Smooth muscle cell (in vitro differentiated cells): Measurements from ENCODE around the gene KLHL14. TPM values are rescaled to one million over a fixed set of nuclear protein-coding genes. Genes with fewer than 3 reads are reported as not detected.
"Not testable (repeated sequence)": the region's sequence is repeated elsewhere in the genome, so short reads cannot be mapped to it uniquely, and the experiment has no call there.

Source experiments
- DNase-seq: peaks from one replicate; lab custom pipeline; 2025; ENCODE audit not compliant: unreplicated experiment; lab: John Stamatoyannopoulos, UW
- H2AFZ ChIP-seq: fragments of 200-600 bp; sonication (generic); 2 replicates; pipeline ENCODE4 v1.6.0; 2016; ENCODE audit warnings: antibody characterized with exemption, low read depth, mild to moderate bottlenecking
- H3F3A ChIP-seq: fragments of 200-600 bp; sonication (generic); 2 replicates; pipeline ENCODE4 v1.6.0; 2017; ENCODE audit warnings: antibody characterized with exemption, low read depth
- H3K27ac ChIP-seq: fragments of 200-600 bp; sonication (generic); 2 replicates; pipeline ENCODE4 v1.5.1; 2016; ENCODE audit warnings: low read depth, mild to moderate bottlenecking
- H3K27me3 ChIP-seq: fragments of 200-600 bp; sonication (generic); 2 replicates; pipeline ENCODE4 v1.6.1; 2016; ENCODE audit warnings: low read depth, mild to moderate bottlenecking
- H3K36me3 ChIP-seq: fragments of 200-600 bp; sonication (generic); 2 replicates; pipeline ENCODE4 v1.5.1; 2016; ENCODE audit warnings: low read depth
- H3K4me1 ChIP-seq: fragments of 200-600 bp; sonication (generic); 2 replicates; pipeline ENCODE4 v1.5.1; 2016; ENCODE audit warnings: low read depth
- H3K4me2 ChIP-seq: fragments of 200-600 bp; sonication (generic); 2 replicates; pipeline ENCODE4 v1.6.0; 2016; ENCODE audit warnings: mild to moderate bottlenecking
- H3K4me3 ChIP-seq: fragments of 200-600 bp; sonication (generic); 2 replicates; pipeline ENCODE4 v1.5.1; 2016; ENCODE audit warnings: mild to moderate bottlenecking
- H3K79me2 ChIP-seq: fragments of 200-600 bp; sonication (generic); 2 replicates; pipeline ENCODE4 v1.6.0; 2016; ENCODE audit warnings: low read depth, mild to moderate bottlenecking
- H3K9ac ChIP-seq: fragments of 200-600 bp; sonication (generic); 2 replicates; pipeline ENCODE4 v1.6.0; 2016; ENCODE audit warnings: low read depth
- H3K9me3 ChIP-seq: fragments of 200-600 bp; sonication (generic); replicated peaks from 2 replicates; pipeline ENCODE4 v1.5.1; 2016; ENCODE audit warnings: low read depth
- H4K20me1 ChIP-seq: fragments of 200-600 bp; sonication (generic); 2 replicates; pipeline ENCODE4 v1.6.0; 2016; ENCODE audit warnings: low read depth
- WGBS: methylation state at CpG from one replicate; pipeline ENCODE4 v1.1.7; 2016; ENCODE audit warnings: low lambda C conversion rate; 5-methylcytosine and 5-hydroxymethylcytosine counted together
- polyA plus RNA-seq: library from polyadenylated mRNA; unstranded; fragments of >200 nt; fragmentation: Nextera tagmentation; extraction: Ambion mirVana; gene quantifications from 2 replicates; pipeline ENCODE4 v1.2.1, GENCODE V29; 2016
- total RNA-seq: library from RNA; depleted of rRNA; stranded (reverse); fragments of >200 nt; gene quantifications from 2 replicates; pipeline ENCODE4 v1.2.3, GENCODE V29; 2014
- TF ChIP-seq, protein P1 (sequence below): fragments of 200-600 bp; sonication (generic); IDR thresholded peaks from 2 replicates; pipeline ENCODE4 v1.5.1; 2017; ENCODE audit warnings: borderline replicate concordance, mild to moderate bottlenecking, antibody characterized with exemption; ENCODE audit not compliant: insufficient read depth, poor library complexity, severe bottlenecking

Gene KLHL14
- total and polyA plus RNA-seq, 2 experiments from 2014 or later: not detected

DNA sequence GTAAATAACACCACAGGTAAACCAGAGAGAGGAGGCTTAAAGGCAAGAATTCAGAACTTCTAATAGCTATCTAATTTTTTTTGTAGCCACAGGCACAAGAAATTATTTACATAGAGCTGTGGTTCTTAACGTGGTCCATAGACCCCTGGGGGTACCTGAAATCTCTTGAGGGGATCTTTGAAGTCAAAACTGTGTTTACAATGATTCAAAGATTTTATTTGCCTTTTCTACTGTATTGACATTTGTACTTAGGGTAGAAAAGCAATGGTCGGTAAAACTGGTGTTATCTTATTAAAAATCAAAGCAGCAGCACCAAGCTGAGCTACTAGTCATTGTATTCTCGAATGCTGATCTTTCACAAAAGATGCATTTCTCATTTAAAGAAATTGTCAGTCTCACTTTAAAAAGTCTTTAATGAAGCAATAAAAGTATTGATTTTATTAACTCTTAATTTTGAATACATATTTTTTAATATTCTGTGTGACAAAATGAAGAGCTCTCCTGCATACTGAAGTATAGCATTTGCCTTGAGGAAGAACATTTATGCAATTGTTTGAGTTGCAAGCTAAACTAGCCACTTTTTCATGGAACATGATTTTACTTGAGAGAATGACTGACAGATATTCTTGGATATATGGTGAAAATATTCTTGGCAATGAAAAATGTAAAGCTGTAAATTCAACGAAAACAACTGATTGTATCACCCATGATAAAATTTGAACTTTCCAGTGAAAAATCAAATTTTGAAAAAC is 25.6 kb upstream of the KLHL14 start:
- no peaks in the 10 kb centered on the region for H4K20me1 ChIP-seq
- TF ChIP-seq, protein P1, sequence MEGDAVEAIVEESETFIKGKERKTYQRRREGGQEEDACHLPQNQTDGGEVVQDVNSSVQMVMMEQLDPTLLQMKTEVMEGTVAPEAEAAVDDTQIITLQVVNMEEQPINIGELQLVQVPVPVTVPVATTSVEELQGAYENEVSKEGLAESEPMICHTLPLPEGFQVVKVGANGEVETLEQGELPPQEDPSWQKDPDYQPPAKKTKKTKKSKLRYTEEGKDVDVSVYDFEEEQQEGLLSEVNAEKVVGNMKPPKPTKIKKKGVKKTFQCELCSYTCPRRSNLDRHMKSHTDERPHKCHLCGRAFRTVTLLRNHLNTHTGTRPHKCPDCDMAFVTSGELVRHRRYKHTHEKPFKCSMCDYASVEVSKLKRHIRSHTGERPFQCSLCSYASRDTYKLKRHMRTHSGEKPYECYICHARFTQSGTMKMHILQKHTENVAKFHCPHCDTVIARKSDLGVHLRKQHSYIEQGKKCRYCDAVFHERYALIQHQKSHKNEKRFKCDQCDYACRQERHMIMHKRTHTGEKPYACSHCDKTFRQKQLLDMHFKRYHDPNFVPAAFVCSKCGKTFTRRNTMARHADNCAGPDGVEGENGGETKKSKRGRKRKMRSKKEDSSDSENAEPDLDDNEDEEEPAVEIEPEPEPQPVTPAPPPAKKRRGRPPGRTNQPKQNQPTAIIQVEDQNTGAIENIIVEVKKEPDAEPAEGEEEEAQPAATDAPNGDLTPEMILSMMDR: no peak
- DNase-seq: no peak
- H2AFZ ChIP-seq: no peak overlapping the region
- no peaks in the 10 kb centered on the region for H3K79me2 ChIP-seq
- H3F3A ChIP-seq: no peaks in the 10 kb centered on the region
- peaks cover 3% of the 10 kb centered on the region for H3K4me1 ChIP-seq
- H3K4me3 ChIP-seq: no peak overlapping the region
- no peak overlapping the region for H3K4me2 ChIP-seq
- H3K27ac ChIP-seq: no peak overlapping the region
- WGBS: 79% methylated on average over 4 of the region's 4 CpGs
- H3K27me3 ChIP-seq: peaks cover 14% of the 10 kb centered on the region
- H3K9ac ChIP-seq: no peak overlapping the region
- H3K36me3 ChIP-seq: no peaks in the 10 kb centered on the region
- no peaks in the 10 kb centered on the region for H3K9me3 ChIP-seq

DNA sequence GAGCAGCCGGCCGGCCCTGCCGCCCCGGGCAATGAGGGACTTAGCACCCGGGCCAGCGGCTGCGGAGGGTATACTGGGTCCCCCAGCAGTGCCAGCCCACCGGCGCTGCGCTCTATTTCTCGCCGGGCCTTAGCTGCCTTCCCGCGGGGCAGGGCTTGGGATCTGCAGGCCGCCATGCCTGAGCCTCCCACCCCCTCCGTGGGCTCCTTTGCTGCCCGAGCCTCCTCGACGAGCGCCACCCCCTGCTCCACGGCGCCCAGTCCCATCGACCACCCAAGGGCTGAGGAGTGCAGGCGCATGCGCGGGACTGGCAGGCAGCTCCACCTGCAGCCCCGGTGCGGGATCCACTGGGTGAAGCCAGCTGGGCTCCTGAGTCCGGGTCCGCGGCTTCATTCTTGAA is 21.8 kb upstream of the KLHL14 start:
- peaks cover 13% of the 10 kb centered on the region for H3K27me3 ChIP-seq
- H3K4me1 ChIP-seq, H3K4me3 ChIP-seq, H3K4me2 ChIP-seq, H3K27ac ChIP-seq, H4K20me1 ChIP-seq, H3F3A ChIP-seq, H3K36me3 ChIP-seq, H3K9me3 ChIP-seq, H3K79me2 ChIP-seq, DNase-seq, H3K9ac ChIP-seq, H2AFZ ChIP-seq: not testable (repeated sequence)
- WGBS: 94% methylated on average over 23 of the region's 31 CpGs

DNA sequence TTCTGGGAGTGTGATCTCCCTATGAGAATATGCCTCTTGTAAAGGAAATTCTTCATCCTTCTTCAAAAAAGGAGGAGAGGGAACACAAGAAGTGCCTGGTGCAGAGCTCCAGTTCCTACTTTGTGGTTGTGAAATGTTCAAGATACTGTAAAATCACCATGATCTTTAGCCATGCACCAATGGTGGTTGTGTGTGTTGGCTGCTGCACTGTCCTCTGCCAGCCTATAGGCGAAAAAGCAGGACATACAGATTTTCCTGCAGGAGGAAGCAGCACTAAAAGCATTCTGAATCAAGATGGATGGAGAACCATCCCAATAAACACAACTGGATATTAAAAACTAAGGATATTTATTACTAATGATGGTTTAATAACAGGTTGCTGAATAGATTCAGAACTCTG is 6.2 kb upstream of the KLHL14 start:
- TF ChIP-seq, protein P1: no peak
- no peak overlapping the region for H2AFZ ChIP-seq
- H4K20me1 ChIP-seq: no peaks in the 10 kb centered on the region
- 81% methylated on average over 1 of the region's 1 CpG for WGBS
- peaks cover 60% of the 10 kb centered on the region for H3K27me3 ChIP-seq
- no peaks in the 10 kb centered on the region for H3K79me2 ChIP-seq
- no peaks in the 10 kb centered on the region for H3F3A ChIP-seq
- H3K4me3 ChIP-seq: no peak overlapping the region
- DNase-seq: no peak
- no peaks in the 10 kb centered on the region for H3K9me3 ChIP-seq
- no peak overlapping the region for H3K4me2 ChIP-seq
- no peak overlapping the region for H3K9ac ChIP-seq
- H3K27ac ChIP-seq: no peak overlapping the region
- no peaks in the 10 kb centered on the region for H3K4me1 ChIP-seq
- no peaks in the 10 kb centered on the region for H3K36me3 ChIP-seq

DNA sequence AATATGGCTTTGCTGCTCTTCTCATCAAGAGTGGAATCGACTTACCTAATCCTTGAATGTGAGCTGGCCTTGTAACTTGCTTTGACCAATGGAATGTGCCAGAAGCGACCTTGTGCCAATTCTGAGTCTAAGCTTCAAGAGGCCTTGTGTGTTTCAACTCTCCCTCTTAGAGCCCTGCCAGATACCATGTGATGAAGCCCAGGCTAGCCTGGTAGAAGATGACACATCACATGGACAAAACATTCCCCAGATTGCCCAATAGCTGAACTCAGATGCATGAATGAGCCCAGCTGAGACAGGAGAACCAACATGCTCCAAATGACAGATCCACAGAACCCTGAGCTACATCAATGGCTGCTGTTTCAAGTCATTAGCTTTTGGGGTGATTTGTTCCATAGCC is 4.2 kb upstream of the KLHL14 start:
- Histone ChIP-seq H2AFZ (no peak overlapping the region), H3K9ac (no peak overlapping the region), H3F3A (no peaks in the 10 kb centered on the region), H3K9me3 (no peaks in the 10 kb centered on the region), H4K20me1 (no peaks in the 10 kb centered on the region), H3K79me2 (no peaks in the 10 kb centered on the region), H3K4me2 (no peak overlapping the region), H3K4me1 (peaks cover 7% of the 10 kb centered on the region), H3K36me3 (no peaks in the 10 kb centered on the region), H3K4me3 (no peak overlapping the region), H3K27ac (no peak overlapping the region), H3K27me3 (peaks cover 76% of the 10 kb centered on the region)
- WGBS: 71% methylated on average over 2 of the region's 2 CpGs
- TF ChIP-seq, protein P1: no peak
- no peak for DNase-seq
